Measurements from ENCODE around the gene COPRS. TPM values are rescaled to one million over a fixed set of nuclear protein-coding genes. Genes with fewer than 3 reads are reported as not detected.

Gene COPRS
- total and polyA plus RNA-seq, 4 donors = 15.4 to 50.6 (median 27.6) TPM

- no peak for TF ChIP-seq ZBTB33 (IDR thresholded peaks at IDR 0.05)
- TF ChIP-seq, protein P1, sequence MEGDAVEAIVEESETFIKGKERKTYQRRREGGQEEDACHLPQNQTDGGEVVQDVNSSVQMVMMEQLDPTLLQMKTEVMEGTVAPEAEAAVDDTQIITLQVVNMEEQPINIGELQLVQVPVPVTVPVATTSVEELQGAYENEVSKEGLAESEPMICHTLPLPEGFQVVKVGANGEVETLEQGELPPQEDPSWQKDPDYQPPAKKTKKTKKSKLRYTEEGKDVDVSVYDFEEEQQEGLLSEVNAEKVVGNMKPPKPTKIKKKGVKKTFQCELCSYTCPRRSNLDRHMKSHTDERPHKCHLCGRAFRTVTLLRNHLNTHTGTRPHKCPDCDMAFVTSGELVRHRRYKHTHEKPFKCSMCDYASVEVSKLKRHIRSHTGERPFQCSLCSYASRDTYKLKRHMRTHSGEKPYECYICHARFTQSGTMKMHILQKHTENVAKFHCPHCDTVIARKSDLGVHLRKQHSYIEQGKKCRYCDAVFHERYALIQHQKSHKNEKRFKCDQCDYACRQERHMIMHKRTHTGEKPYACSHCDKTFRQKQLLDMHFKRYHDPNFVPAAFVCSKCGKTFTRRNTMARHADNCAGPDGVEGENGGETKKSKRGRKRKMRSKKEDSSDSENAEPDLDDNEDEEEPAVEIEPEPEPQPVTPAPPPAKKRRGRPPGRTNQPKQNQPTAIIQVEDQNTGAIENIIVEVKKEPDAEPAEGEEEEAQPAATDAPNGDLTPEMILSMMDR (IDR thresholded peaks at IDR 0.05; ENCODE audit: low read depth, low read length, missing input control) = no peak
- TF ChIP-seq, protein P2, sequence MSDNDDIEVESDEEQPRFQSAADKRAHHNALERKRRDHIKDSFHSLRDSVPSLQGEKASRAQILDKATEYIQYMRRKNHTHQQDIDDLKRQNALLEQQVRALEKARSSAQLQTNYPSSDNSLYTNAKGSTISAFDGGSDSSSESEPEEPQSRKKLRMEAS (IDR thresholded peaks at IDR 0.05) = no peak
Measured at GRCh38 chr17:31856750-31857149, 2.3 kb downstream of the COPRS start (continued).

DNA sequence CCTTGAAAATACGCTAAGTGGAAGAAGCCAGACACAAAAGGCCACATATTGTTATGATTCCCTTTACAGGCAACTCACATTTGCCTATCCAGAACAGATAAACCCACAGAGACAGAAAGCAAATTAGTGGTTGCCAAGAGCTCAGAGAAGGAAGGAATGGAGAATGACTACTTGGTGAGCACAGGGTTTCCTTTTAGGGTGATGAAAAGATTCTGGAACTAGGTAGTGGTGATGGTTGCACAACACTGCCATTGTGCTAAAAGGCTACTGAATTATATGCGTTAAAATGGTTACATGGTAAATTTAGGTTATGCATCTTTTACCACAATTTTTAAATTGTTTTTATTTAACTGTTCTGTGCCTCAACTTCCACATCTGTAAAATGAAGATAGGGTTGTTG, 4.4 kb downstream of the COPRS start:
- no peak for DNase-seq (ENCODE audit: low spot score)
- H3K27me3 ChIP-seq (ENCODE audit: control insufficient read depth in 4 of 4, insufficient read depth in 4 of 4, low read length in 3 of 4) = no peaks in the 10 kb centered on the region
- no peak overlapping the region for H3K9ac ChIP-seq (ENCODE audit: low read depth in 1 of 2, low read length in 2 of 2)
- WGBS = 94% methylated on average over 2 of the region's 2 CpGs
- no peak overlapping the region for H3K27ac ChIP-seq (ENCODE audit: low read depth in 1 of 2, low read length in 2 of 2)
- peaks cover 7 to 17% (median 12%) of the 10 kb centered on the region in 4 donors for H3K36me3 ChIP-seq (ENCODE audit: control insufficient read depth in 4 of 4, insufficient read depth in 3 of 4, low read depth in 1 of 4, low read length in 3 of 4)
- TF ChIP-seq ZBTB33 (IDR thresholded peaks at IDR 0.05) (no peak), TAF1 (conservative IDR thresholded peaks at IDR 0.05) (no peak), GABPA (IDR thresholded peaks at IDR 0.05 in 1 of 2, conservative IDR thresholded peaks at IDR 0.05 in 1 of 2) (no peak), FOXA1 (IDR thresholded peaks at IDR 0.05) (no peak), YY1 (IDR thresholded peaks at IDR 0.05) (no peak), JUND (IDR thresholded peaks at IDR 0.05) (no peak), RAD21 (IDR thresholded peaks at IDR 0.05) (no peak)
- TF ChIP-seq, protein P2 (IDR thresholded peaks at IDR 0.05) = no peak
- no peaks in the 10 kb centered on the region for H3K9me3 ChIP-seq (ENCODE audit: control insufficient read depth in 4 of 4, low read length in 3 of 4)
- no peak overlapping the region for H3K4me3 ChIP-seq (ENCODE audit: low read depth in 1 of 3, low read length in 3 of 3)
- peaks cover 0 to 16% (median 13%) of the 10 kb centered on the region in 4 donors for H3K4me1 ChIP-seq (ENCODE audit: control insufficient read depth in 4 of 4, insufficient read depth in 4 of 4, low read length in 3 of 4)

GRCh38 chr17:31853911-31854470, 5.1 kb downstream of the COPRS start:
- no peaks in the 10 kb centered on the region for H3K27me3 ChIP-seq (ENCODE audit: control insufficient read depth in 4 of 4, insufficient read depth in 4 of 4, low read length in 3 of 4)
- H3K9me3 ChIP-seq (ENCODE audit: control insufficient read depth in 4 of 4, low read length in 3 of 4) = no peaks in the 10 kb centered on the region
- 76% methylated on average over 7 of the region's 7 CpGs for WGBS
- peaks cover 7 to 17% (median 12%) of the 10 kb centered on the region in 4 donors for H3K36me3 ChIP-seq (ENCODE audit: control insufficient read depth in 4 of 4, insufficient read depth in 3 of 4, low read depth in 1 of 4, low read length in 3 of 4)
- DNase-seq (ENCODE audit: low spot score) = no peak
- no peak overlapping the region for H3K27ac ChIP-seq (ENCODE audit: low read depth in 1 of 2, low read length in 2 of 2)
- H3K4me3 ChIP-seq (ENCODE audit: low read depth in 1 of 3, low read length in 3 of 3) = no peak overlapping the region
- peaks cover 0 to 11% (median 9%) of the 10 kb centered on the region in 4 donors for H3K4me1 ChIP-seq (ENCODE audit: control insufficient read depth in 4 of 4, insufficient read depth in 4 of 4, low read length in 3 of 4)
- H3K9ac ChIP-seq (ENCODE audit: low read depth in 1 of 2, low read length in 2 of 2) = no peak overlapping the region
- TF ChIP-seq REST (IDR thresholded peaks at IDR 0.05) (no peak), GABPA (IDR thresholded peaks at IDR 0.05 in 1 of 2, conservative IDR thresholded peaks at IDR 0.05 in 1 of 2) (no peak), EGR1 (IDR thresholded peaks at IDR 0.05; ENCODE audit: low read depth in 2 of 2) (no peak), HNF4G (IDR thresholded peaks at IDR 0.05) (no peak), FOXA1 (IDR thresholded peaks at IDR 0.05) (no peak), ATF3 (IDR thresholded peaks at IDR 0.05) (no peak), YY1 (IDR thresholded peaks at IDR 0.05) (no peak), RAD21 (IDR thresholded peaks at IDR 0.05) (no peak), ZBTB33 (IDR thresholded peaks at IDR 0.05) (no peak), NR2F2 (IDR thresholded peaks at IDR 0.05) (no peak)

All from liver (tissue), 9 donors.